Gastrocnemius medialis (tissue), 4 donors: ENCODE results near the gene EXTL1. TPM values are rescaled to one million over a fixed set of nuclear protein-coding genes. Genes with fewer than 3 reads are reported as not detected.

ENCODE experiments used
- ATAC-seq, 2 donors: fragments of 150-250 bp; one replicate each; pipeline ENCODE4 v1.9.1; 2016
- DNase-seq, 2 donors: peaks; one replicate each; pipeline ENCODE4 v3.0.0-alpha.2; 2019
- H3K27ac ChIP-seq, 4 donors: fragments of 200-600 bp; sonication (generic); 1 replicate in 1 of 4; 2 replicates in 3 of 4; pipeline ENCODE4 v1.5.1; 2016 to 2018; ENCODE audit warnings: mild to moderate bottlenecking in 2 of 4, moderate library complexity in 1 of 4
- H3K27me3 ChIP-seq, 3 donors: fragments of 200-600 bp; sonication (generic) in 2 of 3; 1 replicate in 1 of 3; 2 replicates in 2 of 3; pipeline versions ENCODE4 v1.5.1 to v1.6.0; 2016 to 2019; ENCODE audit warnings: mild to moderate bottlenecking in 1 of 3, moderate library complexity in 1 of 3
- H3K36me3 ChIP-seq, 2 donors: fragments of 200-600 bp; sonication (generic) in 1 of 2; one replicate each; pipeline ENCODE4 v1.5.1; 2017 to 2018
- H3K4me1 ChIP-seq, 2 donors: fragments of 200-600 bp; sonication (generic) in 1 of 2; one replicate each; pipeline ENCODE4 v1.5.1; 2016 to 2017; ENCODE audit warnings: mild to moderate bottlenecking in 2 of 2
- H3K4me3 ChIP-seq, 4 donors: fragments of 200-600 bp; sonication (generic) in 3 of 4; 1 replicate in 1 of 4; 2 replicates in 3 of 4; pipeline ENCODE4 v1.5.1; 2016 to 2019; ENCODE audit warnings: mild to moderate bottlenecking in 2 of 4
- H3K9me3 ChIP-seq, 3 donors: fragments of 200-600 bp; sonication (generic) in 2 of 3; 1 replicate in 1 of 3; 2 replicates in 2 of 3; pipeline ENCODE4 v1.5.1; 2016 to 2019
- POLR2A ChIP-seq, 2 donors: fragments of 450-650 bp; IDR thresholded peaks; one replicate each; pipeline ENCODE4 v1.6.1; 2017; ENCODE audit warnings: antibody characterized with exemption in 2 of 2, mild to moderate bottlenecking in 2 of 2, moderate library complexity in 2 of 2
- in situ Hi-C, 4 donors: fragments of 200-750 bp; cut with MboI; loops; one replicate each; pipeline versions ENCODE4 v1.15.0 to v1.8.0; 2017; ENCODE audit warnings: low sequenced_read_pairs in 4 of 4
- intact Hi-C: fragments of 100-400 bp; cut with DNase I; formaldehyde crosslinking; loops from one replicate; pipeline ENCODE4 v1.15.1; 2023; ENCODE audit warnings: low total_unique reads
- total RNA-seq, 4 donors: library from RNA; depleted of rRNA; stranded (reverse); fragments of >200 nt; gene quantifications; one replicate each; pipeline versions ENCODE4 v1.1.0 to v1.2.3, GENCODE V29; 2016
- TF ChIP-seq, protein P1 (sequence below), 5 experiments: fragments of 450-650 bp in 3 of 5; fragments of 200-600 bp in 2 of 5; sonication (generic) in 2 of 5; IDR thresholded peaks in 4 of 5; conservative IDR thresholded peaks in 1 of 5; 1 replicate in 4 of 5; 2 replicates in 1 of 5; pipeline ENCODE4 v1.5.1; 2016 to 2019; ENCODE audit warnings: antibody characterized with exemption in 5 of 5, mild to moderate bottlenecking in 3 of 5, moderate library complexity in 3 of 5

Gene EXTL1
- total RNA-seq, 4 donors from 2014 or later = 0.33 to 0.95 TPM; not detected in 2

DNA sequence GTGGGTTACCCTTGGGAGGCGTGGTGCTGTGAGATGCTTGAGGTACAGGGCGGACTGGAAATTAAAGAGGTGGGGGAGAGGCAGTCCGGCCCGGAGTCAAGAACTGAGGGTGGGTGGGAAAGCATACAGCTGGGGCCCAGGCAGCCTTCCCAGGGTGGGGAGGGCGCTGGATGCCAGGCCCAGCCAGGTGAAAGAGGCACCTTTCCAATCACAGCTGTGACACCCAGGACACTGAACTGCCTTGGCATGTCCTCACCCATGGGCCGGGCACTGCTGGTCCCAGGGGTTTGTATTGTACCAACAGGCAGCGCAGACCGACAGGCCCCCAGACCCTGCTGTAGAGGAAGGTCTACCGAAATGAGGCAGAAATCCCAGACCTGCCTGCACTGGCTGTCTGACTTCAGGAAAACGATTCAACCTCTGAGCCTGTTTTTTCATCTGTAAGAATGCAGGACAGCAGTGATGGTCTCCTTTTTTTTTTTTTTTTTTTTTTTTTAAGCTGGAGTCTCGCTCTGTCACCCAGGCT, 15.2 kb downstream of the EXTL1 start:
- peak overlapping the region; percentile 91 to 99 (median 98) for H3K27ac ChIP-seq
- TF ChIP-seq, protein P1, sequence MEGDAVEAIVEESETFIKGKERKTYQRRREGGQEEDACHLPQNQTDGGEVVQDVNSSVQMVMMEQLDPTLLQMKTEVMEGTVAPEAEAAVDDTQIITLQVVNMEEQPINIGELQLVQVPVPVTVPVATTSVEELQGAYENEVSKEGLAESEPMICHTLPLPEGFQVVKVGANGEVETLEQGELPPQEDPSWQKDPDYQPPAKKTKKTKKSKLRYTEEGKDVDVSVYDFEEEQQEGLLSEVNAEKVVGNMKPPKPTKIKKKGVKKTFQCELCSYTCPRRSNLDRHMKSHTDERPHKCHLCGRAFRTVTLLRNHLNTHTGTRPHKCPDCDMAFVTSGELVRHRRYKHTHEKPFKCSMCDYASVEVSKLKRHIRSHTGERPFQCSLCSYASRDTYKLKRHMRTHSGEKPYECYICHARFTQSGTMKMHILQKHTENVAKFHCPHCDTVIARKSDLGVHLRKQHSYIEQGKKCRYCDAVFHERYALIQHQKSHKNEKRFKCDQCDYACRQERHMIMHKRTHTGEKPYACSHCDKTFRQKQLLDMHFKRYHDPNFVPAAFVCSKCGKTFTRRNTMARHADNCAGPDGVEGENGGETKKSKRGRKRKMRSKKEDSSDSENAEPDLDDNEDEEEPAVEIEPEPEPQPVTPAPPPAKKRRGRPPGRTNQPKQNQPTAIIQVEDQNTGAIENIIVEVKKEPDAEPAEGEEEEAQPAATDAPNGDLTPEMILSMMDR (IDR thresholded peaks at IDR 0.05 in 4 of 5, conservative IDR thresholded peaks at IDR 0.05 in 1 of 5) = no peak
- TF ChIP-seq POLR2A (IDR thresholded peaks at IDR 0.05) = peak in 1 of 2 donors; percentile 48
- intact Hi-C loops (loop anchor here (1.0 to 5.0 kb wide), 7 partner anchors 35 to 195 kb away; partner anchors contain the start of genes CEP85 and PDIK1L), in situ Hi-C loops (loop anchor here in 2 of 4 donors (10.0 to 25.0 kb wide), 2 partner anchors 108 to 125 kb away; partner anchors contain the start of genes C1orf232 (in 1 of the 2), FAM110D (in 1 of the 2), ZNF593 (in 1 of the 2) and ZNF593OS (in 1 of the 2))
- peaks cover 33% of the 10 kb centered on the region in 2 donors for H3K4me1 ChIP-seq
- H3K4me3 ChIP-seq = peak overlapping the region in 1 of 4 donors; percentile 19
- H3K36me3 ChIP-seq = no peaks in the 10 kb centered on the region
- DNase-seq = no peak
- peak; percentile 5 to 18 for ATAC-seq
- no peaks in the 10 kb centered on the region for H3K27me3 ChIP-seq
- no peaks in the 10 kb centered on the region for H3K9me3 ChIP-seq

- ATAC-seq (peak; percentile 18), DNase-seq (peak; percentile 82 to 85)
- in situ Hi-C loops = loop anchor here in 2 of 4 donors (10.0 to 25.0 kb wide), 2 partner anchors 107 to 124 kb away; partner anchors contain the start of genes C1orf232 (in 1 of the 2), FAM110D (in 1 of the 2), ZNF593 (in 1 of the 2) and ZNF593OS (in 1 of the 2)
- intact Hi-C loops = loop anchor here (5.0 kb wide), 3 partner anchors 74 to 194 kb away; partner anchors contain the start of genes CEP85 and PDIK1L
- Histone ChIP-seq H3K27me3 (no peaks in the 10 kb centered on the region), H3K4me3 (no peak overlapping the region), H3K4me1 (peaks cover 33% of the 10 kb centered on the region in 2 donors), H3K36me3 (no peaks in the 10 kb centered on the region), H3K9me3 (no peaks in the 10 kb centered on the region), H3K27ac (peak overlapping the region; percentile 91 to 99 (median 98))
- TF ChIP-seq POLR2A (IDR thresholded peaks at IDR 0.05) = peak in 1 of 2 donors; percentile 24
- TF ChIP-seq, protein P1 (IDR thresholded peaks at IDR 0.05 in 4 of 5, conservative IDR thresholded peaks at IDR 0.05 in 1 of 5) = no peak
These were observed 16.3 kb downstream of the EXTL1 start for GRCh38 chr1:26037904-26038303.

GRCh38 chr1:26038477-26038876, 16.9 kb downstream of the EXTL1 start:
- Histone ChIP-seq H3K27me3 (no peaks in the 10 kb centered on the region), H3K9me3 (no peaks in the 10 kb centered on the region), H3K4me1 (peaks cover 33% of the 10 kb centered on the region in 2 donors), H3K27ac (peak overlapping the region; percentile 91 to 99 (median 98)), H3K4me3 (no peak overlapping the region), H3K36me3 (no peaks in the 10 kb centered on the region)
- ATAC-seq (no peak), DNase-seq (no peak)
- intact Hi-C loops (loop anchor here (5.0 kb wide), 3 partner anchors 74 to 194 kb away; partner anchors contain the start of genes CEP85 and PDIK1L), in situ Hi-C loops (loop anchor here in 2 of 4 donors (10.0 to 25.0 kb wide), 2 partner anchors 106 to 124 kb away; partner anchors contain the start of genes C1orf232 (in 1 of the 2), FAM110D (in 1 of the 2), ZNF593 (in 1 of the 2) and ZNF593OS (in 1 of the 2))
- TF ChIP-seq, protein P1 (IDR thresholded peaks at IDR 0.05 in 4 of 5, conservative IDR thresholded peaks at IDR 0.05 in 1 of 5) = no peak
- TF ChIP-seq POLR2A (IDR thresholded peaks at IDR 0.05) = no peak

DNA sequence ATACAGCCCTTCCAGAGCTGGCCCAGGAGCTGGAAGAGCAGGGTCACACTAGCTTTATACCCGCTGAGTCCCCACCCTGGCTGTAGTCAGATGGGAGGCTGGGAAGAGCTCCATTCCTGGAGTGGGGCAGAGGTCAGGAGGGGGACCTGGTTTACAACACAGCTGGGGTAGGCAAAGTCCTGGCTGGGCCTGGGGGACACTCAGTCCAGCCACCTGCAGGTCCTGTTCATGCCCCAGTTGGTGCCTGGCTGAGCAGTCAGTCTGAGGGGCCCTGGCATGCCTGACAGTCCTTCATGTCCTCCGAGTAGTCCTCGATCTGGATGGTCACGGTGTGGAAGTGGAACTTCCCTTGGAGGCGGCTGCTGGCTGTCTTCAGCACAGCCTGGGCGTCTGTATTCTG, 17.3 kb downstream of the EXTL1 start:
- TF ChIP-seq, protein P1 (IDR thresholded peaks at IDR 0.05 in 4 of 5, conservative IDR thresholded peaks at IDR 0.05 in 1 of 5) = no peak
- no peak for TF ChIP-seq POLR2A (IDR thresholded peaks at IDR 0.05)
- DNase-seq = peak in 1 of 2 donors; percentile 41
- H3K9me3 ChIP-seq = no peaks in the 10 kb centered on the region
- no peak for ATAC-seq
- H3K36me3 ChIP-seq = no peaks in the 10 kb centered on the region
- peaks cover 33% of the 10 kb centered on the region in 2 donors for H3K4me1 ChIP-seq
- H3K27me3 ChIP-seq = no peaks in the 10 kb centered on the region
- in situ Hi-C loops = loop anchor here in 2 of 4 donors (10.0 to 25.0 kb wide), 2 partner anchors 106 to 123 kb away; partner anchors contain the start of genes C1orf232 (in 1 of the 2), FAM110D (in 1 of the 2), ZNF593 (in 1 of the 2) and ZNF593OS (in 1 of the 2)
- peak overlapping the region; percentile 91 to 99 (median 98) for H3K27ac ChIP-seq
- no peak overlapping the region for H3K4me3 ChIP-seq
- intact Hi-C loops = loop anchor here (5.0 kb wide), 3 partner anchors 73 to 193 kb away; partner anchors contain the start of genes CEP85 and PDIK1L
